GM18861 (cell line): ENCODE measurements around the gene ARHGEF33.
A peak's percentile ranks its signal among the peaks of the same experiment; 100 is the strongest.

Source experiments
- ATAC-seq: cut with Tn5 transposase; IDR thresholded peaks from one replicate; pipeline ENCODE4 v1.9.1; 2021; ENCODE audit not compliant: unreplicated experiment

Gene ARHGEF33

GRCh38 chr2:38951766-38952165 lies 62.1 kb downstream of the ARHGEF33 start:
- ATAC-seq = no peak

- ATAC-seq = no peak
Measured at GRCh38 chr2:38957972-38958371, 68.3 kb downstream of the ARHGEF33 start.

- no peak for ATAC-seq
Measured at GRCh38 chr2:38959466-38959865, 69.8 kb downstream of the ARHGEF33 start.

- peak; percentile 76 for ATAC-seq
Measured at GRCh38 chr2:38959938-38960608, 70.4 kb downstream of the ARHGEF33 start.

GRCh38 chr2:38960609-38961320 lies 71.1 kb downstream of the ARHGEF33 start:
- ATAC-seq = no peak

- no peak for ATAC-seq
Measured at GRCh38 chr2:38966006-38966405, 76.3 kb downstream of the ARHGEF33 start.

GRCh38 chr2:38966678-38967077 lies 77.0 kb downstream of the ARHGEF33 start:
- ATAC-seq = no peak

- ATAC-seq = no peak
Measured at GRCh38 chr2:38968021-38968420, 78.3 kb downstream of the ARHGEF33 start.

GRCh38 chr2:38971377-38971776 lies 81.7 kb downstream of the ARHGEF33 start:
- ATAC-seq = no peak

GRCh38 chr2:38973266-38973665 lies 83.6 kb downstream of the ARHGEF33 start:
- no peak for ATAC-seq

GRCh38 chr2:38975042-38975441 lies 85.4 kb downstream of the ARHGEF33 start:
- no peak for ATAC-seq

GRCh38 chr2:38977047-38977446 lies 87.4 kb downstream of the ARHGEF33 start:
- no peak for ATAC-seq

GRCh38 chr2:38978296-38978903 lies 88.7 kb downstream of the ARHGEF33 start:
- ATAC-seq = no peak

- no peak for ATAC-seq
Measured at GRCh38 chr2:38978908-38979307, 89.2 kb downstream of the ARHGEF33 start.

- ATAC-seq = no peak
Measured at GRCh38 chr2:38981003-38981669, 91.5 kb downstream of the ARHGEF33 start.

- ATAC-seq = no peak
Measured at GRCh38 chr2:38981670-38982357, 92.1 kb downstream of the ARHGEF33 start.

- no peak for ATAC-seq
Measured at GRCh38 chr2:38982498-38982897, 92.8 kb downstream of the ARHGEF33 start.

GRCh38 chr2:38988716-38989115 lies 99.0 kb downstream of the ARHGEF33 start:
- no peak for ATAC-seq

- ATAC-seq = no peak
Measured at GRCh38 chr2:38991899-38992298, 102.2 kb downstream of the ARHGEF33 start.

- ATAC-seq = no peak
Measured at GRCh38 chr2:38997781-38998180, 108.1 kb downstream of the ARHGEF33 start.

GRCh38 chr2:39000552-39000951 lies 110.9 kb downstream of the ARHGEF33 start:
- no peak for ATAC-seq
